ENCODE data around the gene TMEM234. TPM values are rescaled to one million over a fixed set of nuclear protein-coding genes. Genes with fewer than 3 reads are reported as not detected.

The TMEM234 gene
- total and polyA plus RNA-seq, 2 of the 13 experiments (the other 11 are each of a cell fraction or from before 2014, with no cell fraction given), result 6.1 to 9.0 TPM

DNA sequence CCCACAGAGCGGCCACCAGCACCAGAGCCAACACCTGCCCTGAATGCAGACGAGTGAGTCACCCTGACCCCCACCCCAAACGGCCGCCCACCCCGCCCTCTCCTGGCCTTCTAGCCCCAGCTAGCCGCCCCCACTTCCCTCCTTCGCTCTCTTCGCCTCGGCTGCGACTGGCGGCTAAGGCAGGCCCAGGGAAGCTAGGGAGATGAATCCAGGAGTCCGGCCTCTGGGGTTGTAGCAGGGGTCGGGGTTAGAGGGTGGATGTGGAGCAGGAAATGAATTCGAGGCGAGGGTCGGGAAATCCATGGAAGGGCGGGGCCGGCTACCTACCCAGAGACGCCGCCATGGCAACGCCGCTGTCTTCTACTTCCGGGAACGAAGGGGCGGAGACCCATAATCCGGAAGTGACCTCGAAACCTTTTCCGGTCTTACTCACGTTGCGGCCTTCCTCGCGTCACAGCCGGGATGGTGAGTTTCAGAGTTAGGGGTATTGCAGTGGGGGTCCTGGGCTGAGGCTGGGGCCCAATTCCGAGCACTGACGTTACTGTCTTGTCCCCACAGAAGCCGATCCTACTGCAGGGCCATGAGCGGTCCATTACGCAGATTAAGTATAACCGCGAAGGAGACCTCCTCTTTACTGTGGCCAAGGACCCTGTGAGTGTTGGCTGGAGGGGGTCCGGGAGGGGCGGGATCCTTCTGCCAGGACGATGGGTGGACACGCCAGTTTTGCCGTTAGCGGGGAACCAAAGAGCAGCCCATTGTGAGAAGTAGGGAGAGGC lies at the start of gene TMEM234, which contains the start of gene EIF3I (continued):
- TF ChIP-seq, protein P1, sequence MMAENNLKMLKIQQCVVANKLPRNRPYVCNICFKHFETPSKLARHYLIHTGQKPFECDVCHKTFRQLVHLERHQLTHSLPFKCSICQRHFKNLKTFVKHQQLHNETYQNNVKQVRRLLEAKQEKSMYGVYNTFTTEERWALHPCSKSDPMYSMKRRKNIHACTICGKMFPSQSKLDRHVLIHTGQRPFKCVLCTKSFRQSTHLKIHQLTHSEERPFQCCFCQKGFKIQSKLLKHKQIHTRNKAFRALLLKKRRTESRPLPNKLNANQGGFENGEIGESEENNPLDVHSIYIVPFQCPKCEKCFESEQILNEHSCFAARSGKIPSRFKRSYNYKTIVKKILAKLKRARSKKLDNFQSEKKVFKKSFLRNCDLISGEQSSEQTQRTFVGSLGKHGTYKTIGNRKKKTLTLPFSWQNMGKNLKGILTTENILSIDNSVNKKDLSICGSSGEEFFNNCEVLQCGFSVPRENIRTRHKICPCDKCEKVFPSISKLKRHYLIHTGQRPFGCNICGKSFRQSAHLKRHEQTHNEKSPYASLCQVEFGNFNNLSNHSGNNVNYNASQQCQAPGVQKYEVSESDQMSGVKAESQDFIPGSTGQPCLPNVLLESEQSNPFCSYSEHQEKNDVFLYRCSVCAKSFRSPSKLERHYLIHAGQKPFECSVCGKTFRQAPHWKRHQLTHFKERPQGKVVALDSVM (CRISPR knock-in tag; IDR thresholded peaks at IDR 0.05), result peak; percentile 34; the same call in 1 of the 2 replicates
- no peak for TF ChIP-seq NFKBIZ (CRISPR knock-in tag; IDR thresholded peaks at IDR 0.05)
- TF ChIP-seq, protein P2, sequence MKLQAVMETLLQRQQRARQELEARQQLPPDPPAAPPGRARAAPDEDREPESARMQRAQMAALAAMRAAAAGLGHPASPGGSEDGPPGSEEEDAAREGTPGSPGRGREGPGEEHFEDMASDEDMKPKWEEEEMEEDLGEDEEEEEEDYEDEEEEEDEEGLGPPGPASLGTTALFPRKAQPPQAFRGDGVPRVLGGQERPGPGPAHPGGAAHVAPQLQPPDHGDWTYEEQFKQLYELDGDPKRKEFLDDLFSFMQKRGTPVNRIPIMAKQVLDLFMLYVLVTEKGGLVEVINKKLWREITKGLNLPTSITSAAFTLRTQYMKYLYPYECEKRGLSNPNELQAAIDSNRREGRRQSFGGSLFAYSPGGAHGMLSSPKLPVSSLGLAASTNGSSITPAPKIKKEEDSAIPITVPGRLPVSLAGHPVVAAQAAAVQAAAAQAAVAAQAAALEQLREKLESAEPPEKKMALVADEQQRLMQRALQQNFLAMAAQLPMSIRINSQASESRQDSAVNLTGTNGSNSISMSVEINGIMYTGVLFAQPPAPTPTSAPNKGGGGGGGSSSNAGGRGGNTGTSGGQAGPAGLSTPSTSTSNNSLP (IDR thresholded peaks at IDR 0.05; ENCODE audit: low read depth, low read length), result no peak
- no peak for TF ChIP-seq ZNF263 (CRISPR knock-in tag; IDR thresholded peaks at IDR 0.05)
- no peak for TF ChIP-seq PITX1 (CRISPR knock-in tag; IDR thresholded peaks at IDR 0.05)
- TF ChIP-seq MEF2D (CRISPR knock-in tag; IDR thresholded peaks at IDR 0.05), result no peak
- TF ChIP-seq RFXAP (CRISPR knock-in tag; IDR thresholded peaks at IDR 0.05; ENCODE audit: borderline replicate concordance), result no peak
- peak; percentile 65; the same call in 1 of the 2 replicates for TF ChIP-seq ZNF598 (CRISPR knock-in tag; IDR thresholded peaks at IDR 0.05; ENCODE audit: borderline replicate concordance)
- no peak for TF ChIP-seq ZNF468 (CRISPR knock-in tag; IDR thresholded peaks at IDR 0.05)
- no peak for TF ChIP-seq SNAPC2 (CRISPR knock-in tag; IDR thresholded peaks at IDR 0.05)
- TF ChIP-seq MIER2 (CRISPR knock-in tag; IDR thresholded peaks at IDR 0.05), result no peak
- TF ChIP-seq ATM (IDR thresholded peaks at IDR 0.05; ENCODE audit: borderline replicate concordance), result no peak
- TF ChIP-seq DR1 (CRISPR knock-in tag; IDR thresholded peaks at IDR 0.05), result no peak
- TF ChIP-seq, protein P3, sequence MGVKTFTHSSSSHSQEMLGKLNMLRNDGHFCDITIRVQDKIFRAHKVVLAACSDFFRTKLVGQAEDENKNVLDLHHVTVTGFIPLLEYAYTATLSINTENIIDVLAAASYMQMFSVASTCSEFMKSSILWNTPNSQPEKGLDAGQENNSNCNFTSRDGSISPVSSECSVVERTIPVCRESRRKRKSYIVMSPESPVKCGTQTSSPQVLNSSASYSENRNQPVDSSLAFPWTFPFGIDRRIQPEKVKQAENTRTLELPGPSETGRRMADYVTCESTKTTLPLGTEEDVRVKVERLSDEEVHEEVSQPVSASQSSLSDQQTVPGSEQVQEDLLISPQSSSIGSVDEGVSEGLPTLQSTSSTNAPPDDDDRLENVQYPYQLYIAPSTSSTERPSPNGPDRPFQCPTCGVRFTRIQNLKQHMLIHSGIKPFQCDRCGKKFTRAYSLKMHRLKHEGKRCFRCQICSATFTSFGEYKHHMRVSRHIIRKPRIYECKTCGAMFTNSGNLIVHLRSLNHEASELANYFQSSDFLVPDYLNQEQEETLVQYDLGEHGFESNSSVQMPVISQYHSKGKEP (CRISPR knock-in tag; IDR thresholded peaks at IDR 0.05), result no peak
- TF ChIP-seq GTF2F1 (IDR thresholded peaks at IDR 0.05; ENCODE audit: low read length), result no peak
- peak; percentile 36 for TF ChIP-seq MXD4 (CRISPR knock-in tag; IDR thresholded peaks at IDR 0.05)
- peak; percentile 57; the same call in 1 of the 2 replicates for TF ChIP-seq YEATS2 (CRISPR knock-in tag; IDR thresholded peaks at IDR 0.05; ENCODE audit: borderline replicate concordance)
- TF ChIP-seq, protein P4, sequence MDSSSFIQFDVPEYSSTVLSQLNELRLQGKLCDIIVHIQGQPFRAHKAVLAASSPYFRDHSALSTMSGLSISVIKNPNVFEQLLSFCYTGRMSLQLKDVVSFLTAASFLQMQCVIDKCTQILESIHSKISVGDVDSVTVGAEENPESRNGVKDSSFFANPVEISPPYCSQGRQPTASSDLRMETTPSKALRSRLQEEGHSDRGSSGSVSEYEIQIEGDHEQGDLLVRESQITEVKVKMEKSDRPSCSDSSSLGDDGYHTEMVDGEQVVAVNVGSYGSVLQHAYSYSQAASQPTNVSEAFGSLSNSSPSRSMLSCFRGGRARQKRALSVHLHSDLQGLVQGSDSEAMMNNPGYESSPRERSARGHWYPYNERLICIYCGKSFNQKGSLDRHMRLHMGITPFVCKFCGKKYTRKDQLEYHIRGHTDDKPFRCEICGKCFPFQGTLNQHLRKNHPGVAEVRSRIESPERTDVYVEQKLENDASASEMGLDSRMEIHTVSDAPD (CRISPR knock-in tag; IDR thresholded peaks at IDR 0.05), result no peak
- TF ChIP-seq ADNP (CRISPR knock-in tag; IDR thresholded peaks at IDR 0.05), result no peak
- TF ChIP-seq, protein P5, sequence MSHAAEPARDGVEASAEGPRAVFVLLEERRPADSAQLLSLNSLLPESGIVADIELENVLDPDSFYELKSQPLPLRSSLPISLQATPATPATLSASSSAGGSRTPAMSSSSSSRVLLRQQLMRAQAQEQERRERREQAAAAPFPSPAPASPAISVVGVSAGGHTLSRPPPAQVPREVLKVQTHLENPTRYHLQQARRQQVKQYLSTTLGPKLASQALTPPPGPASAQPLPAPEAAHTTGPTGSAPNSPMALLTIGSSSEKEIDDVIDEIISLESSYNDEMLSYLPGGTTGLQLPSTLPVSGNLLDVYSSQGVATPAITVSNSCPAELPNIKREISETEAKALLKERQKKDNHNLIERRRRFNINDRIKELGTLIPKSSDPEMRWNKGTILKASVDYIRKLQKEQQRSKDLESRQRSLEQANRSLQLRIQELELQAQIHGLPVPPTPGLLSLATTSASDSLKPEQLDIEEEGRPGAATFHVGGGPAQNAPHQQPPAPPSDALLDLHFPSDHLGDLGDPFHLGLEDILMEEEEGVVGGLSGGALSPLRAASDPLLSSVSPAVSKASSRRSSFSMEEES (CRISPR knock-in tag; IDR thresholded peaks at IDR 0.05), result 0 out of 2 replicates have a peak, but pooled peaks have one; percentile 14
